Neutrophil (primary cell): ENCODE measurements around the gene MPHOSPH9.

Experiments used
- H3K27ac ChIP-seq: fragments of 200-600 bp; sonication (generic); 2 replicates; pipeline ENCODE4 v1.5.1; 2016; ENCODE audit warnings: mild to moderate bottlenecking, moderate library complexity
- H3K27me3 ChIP-seq: fragments of 200-600 bp; sonication (generic); 2 replicates; pipeline ENCODE4 v1.6.0; 2016; ENCODE audit warnings: mild to moderate bottlenecking
- H3K36me3 ChIP-seq: fragments of 200-600 bp; sonication (generic); 2 replicates; pipeline ENCODE4 v1.5.1; 2017
- H3K4me1 ChIP-seq, 2 experiments: fragments of 200-600 bp in 1 of 2; sonication (generic) in 1 of 2; 1 replicate in 1 of 2; 2 replicates in 1 of 2; pipeline versions ENCODE4 v1.5.1 to v1.6.1; 2013 to 2016; ENCODE audit warnings: low read depth in 1 of 2, low read length in 1 of 2, mild to moderate bottlenecking in 1 of 2, moderate library complexity in 1 of 2; ENCODE audit not compliant: control insufficient read depth in 1 of 2, insufficient read depth in 1 of 2
- H3K4me3 ChIP-seq, 2 experiments: fragments of 200-600 bp in 1 of 2; sonication (generic) in 1 of 2; 1 replicate in 1 of 2; 2 replicates in 1 of 2; pipeline ENCODE4 v1.5.1; 2013 to 2016; ENCODE audit warnings: low read depth in 1 of 2, low read length in 1 of 2, mild to moderate bottlenecking in 1 of 2, moderate library complexity in 1 of 2
- H3K9me3 ChIP-seq: fragments of 200-600 bp; sonication (generic); 2 replicates; pipeline ENCODE4 v1.5.1; 2016
- CTCF ChIP-seq: fragments of 200-600 bp; sonication (generic); IDR thresholded peaks from 2 replicates; pipeline ENCODE4 v1.5.1; 2016; ENCODE audit warnings: antibody characterized with exemption

The MPHOSPH9 gene

DNA sequence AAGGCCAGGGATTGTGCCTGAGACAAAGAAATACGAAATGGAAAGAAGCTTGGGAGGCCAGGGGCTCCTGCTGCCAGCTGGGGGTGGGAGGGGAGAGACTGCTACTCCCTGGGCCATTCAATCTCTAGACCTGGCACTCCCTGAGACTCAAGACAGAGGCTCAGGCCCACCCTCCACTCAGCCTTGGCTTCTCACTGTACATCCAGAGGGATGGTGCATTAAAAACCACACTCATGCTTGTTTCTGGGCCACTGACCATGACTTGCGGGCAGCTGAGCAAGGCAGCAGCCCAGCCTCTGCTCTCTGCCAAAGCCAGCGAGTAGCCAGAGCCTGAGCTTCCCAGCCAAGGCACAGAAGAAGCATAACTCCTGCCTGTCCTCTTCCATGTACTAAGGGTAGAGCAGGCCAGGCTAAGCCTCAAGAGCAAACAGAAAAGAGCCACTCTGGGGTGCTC, 123.6 kb downstream of the MPHOSPH9 start:
- Histone ChIP-seq H3K9me3 (no peaks in the 10 kb centered on the region), H3K27me3 (no peaks in the 10 kb centered on the region), H3K4me3 (no peak overlapping the region), H3K4me1 (peaks cover 35 to 39% of the 10 kb centered on the region in 2 experiments), H3K36me3 (no peaks in the 10 kb centered on the region), H3K27ac (no peak overlapping the region)
- TF ChIP-seq CTCF, result no peak

DNA sequence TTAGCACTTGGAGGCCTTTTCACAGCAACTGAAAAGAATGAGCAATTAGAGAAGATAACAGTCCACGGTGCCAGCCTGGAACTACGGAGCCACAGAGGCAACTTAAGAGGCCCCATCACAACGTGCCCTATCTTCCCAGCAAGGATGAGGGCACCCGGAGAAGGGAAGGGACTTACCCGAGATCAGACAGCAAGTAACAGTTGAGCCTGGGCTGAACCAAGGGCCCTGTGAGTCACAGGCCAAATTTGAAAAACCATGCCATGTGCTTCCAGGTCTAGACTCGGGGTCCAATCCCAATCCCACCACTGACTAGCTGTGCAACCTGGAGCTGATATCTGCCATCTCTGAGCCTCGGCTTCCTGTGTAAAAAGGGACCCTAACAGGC, 124.3 kb downstream of the MPHOSPH9 start:
- Histone ChIP-seq H3K36me3 (no peaks in the 10 kb centered on the region), H3K27me3 (no peaks in the 10 kb centered on the region), H3K9me3 (no peaks in the 10 kb centered on the region), H3K4me3 (no peak overlapping the region), H3K4me1 (peaks cover 35 to 39% of the 10 kb centered on the region in 2 experiments), H3K27ac (no peak overlapping the region)
- no peak for TF ChIP-seq CTCF

- no peak for TF ChIP-seq CTCF
- H3K36me3 ChIP-seq, result no peaks in the 10 kb centered on the region
- peak overlapping the region; percentile 79 for H3K27ac ChIP-seq
- no peaks in the 10 kb centered on the region for H3K27me3 ChIP-seq
- peaks cover 35 to 39% of the 10 kb centered on the region in 2 experiments for H3K4me1 ChIP-seq
- H3K4me3 ChIP-seq, result no peak overlapping the region
- no peaks in the 10 kb centered on the region for H3K9me3 ChIP-seq
These were observed 124.8 kb downstream of the MPHOSPH9 start for GRCh38 chr12:123107926-123108681.

GRCh38 chr12:123106640-123107359, 126.1 kb downstream of the MPHOSPH9 start:
- H3K27ac ChIP-seq, result peak overlapping the region; percentile 79
- TF ChIP-seq CTCF, result no peak
- no peaks in the 10 kb centered on the region for H3K27me3 ChIP-seq
- H3K9me3 ChIP-seq, result no peaks in the 10 kb centered on the region
- H3K36me3 ChIP-seq, result no peaks in the 10 kb centered on the region
- H3K4me3 ChIP-seq, result peak overlapping the region in 1 of 2 experiments; percentile 35
- peaks cover 35 to 39% of the 10 kb centered on the region in 2 experiments for H3K4me1 ChIP-seq

GRCh38 chr12:123105211-123105826, 127.6 kb downstream of the MPHOSPH9 start:
- no peaks in the 10 kb centered on the region for H3K27me3 ChIP-seq
- no peak overlapping the region for H3K4me3 ChIP-seq
- H3K27ac ChIP-seq, result peak overlapping the region; percentile 79
- peaks cover 35 to 39% of the 10 kb centered on the region in 2 experiments for H3K4me1 ChIP-seq
- no peaks in the 10 kb centered on the region for H3K36me3 ChIP-seq
- no peak for TF ChIP-seq CTCF
- no peaks in the 10 kb centered on the region for H3K9me3 ChIP-seq
